Upper lobe of left lung (tissue), 6 donors: ENCODE data around the gene OR5T1. TPM values are rescaled to one million over a fixed set of nuclear protein-coding genes. Genes with fewer than 3 reads are reported as not detected.

Experiments
- ATAC-seq, 2 donors: fragments of 200-7000 bp; cut with Tn5 transposase; one replicate each; pipeline ENCODE4 v1.9.1; 2022; ENCODE audit warnings: mild to moderate bottlenecking in 2 of 2, moderate library complexity in 2 of 2; ENCODE audit not compliant: low FRiP score in 2 of 2
- DNase-seq, 2 donors: peaks; one replicate each; pipeline ENCODE4 v3.0.0-alpha.2; 2019 to 2020
- H3K27ac ChIP-seq, 4 donors: fragments of 200-600 bp; sonication (generic); one replicate each; pipeline ENCODE4 v1.5.1; 2016 to 2019
- H3K27me3 ChIP-seq, 4 donors: fragments of 200-600 bp; sonication (generic); one replicate each; pipeline ENCODE4 v1.5.1; 2017 to 2019
- H3K36me3 ChIP-seq, 4 donors: fragments of 200-600 bp; sonication (generic); one replicate each; pipeline ENCODE4 v1.5.1; 2016 to 2019
- H3K4me1 ChIP-seq, 4 donors: fragments of 200-600 bp; sonication (generic); one replicate each; pipeline ENCODE4 v1.5.1; 2018 to 2019
- H3K4me3 ChIP-seq, 4 donors: fragments of 200-600 bp; sonication (generic); one replicate each; pipeline ENCODE4 v1.5.1; 2017 to 2019; ENCODE audit warnings: mild to moderate bottlenecking in 2 of 4, moderate library complexity in 1 of 4
- H3K9me3 ChIP-seq, 4 donors: fragments of 200-600 bp; sonication (generic); one replicate each; pipeline ENCODE4 v1.5.1; 2018 to 2019
- CTCF ChIP-seq, 6 experiments: fragments of 450-650 bp in 4 of 6; fragments of 200-600 bp in 2 of 6; sonication (generic) in 2 of 6; IDR thresholded peaks; one replicate each; pipeline ENCODE4 v1.5.1; 2016 to 2019; ENCODE audit warnings: antibody characterized with exemption in 6 of 6
- EP300 ChIP-seq, 4 donors: sonication (generic); formaldehyde crosslinking; IDR thresholded peaks; one replicate each; pipeline ENCODE4 v1.5.1; 2017; ENCODE audit warnings: antibody characterized with exemption in 4 of 4, control low read depth in 2 of 4
- POLR2A ChIP-seq, 4 donors: fragments of 450-650 bp; IDR thresholded peaks; one replicate each; pipeline ENCODE4 v1.5.1; 2016 to 2017; ENCODE audit warnings: antibody characterized with exemption in 4 of 4, mild to moderate bottlenecking in 2 of 4
- POLR2AphosphoS5 ChIP-seq, 2 donors: sonication (generic); formaldehyde crosslinking; IDR thresholded peaks; one replicate each; pipeline ENCODE4 v1.5.1; 2017; ENCODE audit warnings: antibody characterized with exemption in 2 of 2
- WGBS, 2 donors: methylation state at CpG; one replicate each; pipeline ENCODE4 v1.1.5; 2017 to 2018; 5-methylcytosine and 5-hydroxymethylcytosine counted together
- total RNA-seq, 6 donors: library from RNA; depleted of rRNA in 4 of 6; stranded (reverse); fragments of >200 nt in 4 of 6; gene quantifications; one replicate each; pipeline versions ENCODE4 v1.1.0 to v1.2.1, GENCODE V29; 2016 to 2021
- donor health status: DM: no; HTN: no; CAD: no; lungs with moderate emphysema.
- donor health status: DM: no; HTN: yes; CAD: no; lungs with severe emphysema.

Gene OR5T1
- total RNA-seq, result not detected

- H3K4me1 ChIP-seq, result no peaks in the 10 kb centered on the region
- TF ChIP-seq POLR2A (IDR thresholded peaks at IDR 0.05), result no peak
- TF ChIP-seq POLR2AphosphoS5 (IDR thresholded peaks at IDR 0.05), result no peak
- TF ChIP-seq EP300 (IDR thresholded peaks at IDR 0.05), result no peak
- TF ChIP-seq CTCF (IDR thresholded peaks at IDR 0.05), result no peak
- no peak for DNase-seq
- H3K9me3 ChIP-seq, result no peaks in the 10 kb centered on the region
- H3K4me3 ChIP-seq, result no peak within 1 kb of the TSS
- no peaks in the 10 kb centered on the region for H3K36me3 ChIP-seq
- H3K27ac ChIP-seq, result no peak within 1 kb of the TSS
- H3K27me3 ChIP-seq, result no peaks in the 10 kb centered on the region
- no peak for ATAC-seq
Observed at GRCh38 chr11:56273854-56274253, at the start of gene OR5T1. Gene OR5T1, plus strand, starts transcription at chr11:56274154. Its CDS starts 1,485 bp downstream, at chr11:56275639.

- ATAC-seq, result no peak
- DNase-seq, result no peak
- no peaks in the 10 kb centered on the region for H3K4me1 ChIP-seq
- H3K36me3 ChIP-seq, result no peaks in the 10 kb centered on the region
- H3K9me3 ChIP-seq, result no peaks in the 10 kb centered on the region
- TF ChIP-seq EP300 (IDR thresholded peaks at IDR 0.05), result no peak
- no peak for TF ChIP-seq POLR2AphosphoS5 (IDR thresholded peaks at IDR 0.05)
- TF ChIP-seq POLR2A (IDR thresholded peaks at IDR 0.05), result no peak
- no peak for TF ChIP-seq CTCF (IDR thresholded peaks at IDR 0.05)
- no peaks in the 10 kb centered on the region for H3K27me3 ChIP-seq
- no peak within 1 kb of the TSS for H3K4me3 ChIP-seq
- H3K27ac ChIP-seq, result no peak within 1 kb of the TSS
- WGBS, 2 donors, result 49 to 62% methylated on average over 1 of the region's 1 CpG
Observed at GRCh38 chr11:56234155-56234554, 39.8 kb upstream of the OR5T1 start, which contains the start of gene OR5T2. Gene OR5T2, minus strand, starts transcription at chr11:56234255. Its CDS starts 1,193 bp downstream, at chr11:56233062.

- H3K27me3 ChIP-seq, result no peaks in the 10 kb centered on the region
- H3K9me3 ChIP-seq, result no peaks in the 10 kb centered on the region
- no peak for TF ChIP-seq EP300 (IDR thresholded peaks at IDR 0.05)
- TF ChIP-seq CTCF (IDR thresholded peaks at IDR 0.05), result no peak
- no peak for TF ChIP-seq POLR2A (IDR thresholded peaks at IDR 0.05)
- no peak within 1 kb of the TSS for H3K4me3 ChIP-seq
- H3K36me3 ChIP-seq, result no peaks in the 10 kb centered on the region
- no peak within 1 kb of the TSS for H3K27ac ChIP-seq
- ATAC-seq, result no peak
- no peak for DNase-seq
- no peaks in the 10 kb centered on the region for H3K4me1 ChIP-seq
Observed at GRCh38 chr11:56251954-56252353, 22.0 kb upstream of the OR5T1 start, which contains the start of gene OR5T3. Gene OR5T3, plus strand, starts transcription at chr11:56252254. Its CDS starts 0 bp downstream, at chr11:56252254.

- no peaks in the 10 kb centered on the region for H3K4me1 ChIP-seq
- ATAC-seq (no peak), DNase-seq (no peak)
- H3K27me3 ChIP-seq, result no peaks in the 10 kb centered on the region
- H3K27ac ChIP-seq, result no peak overlapping the region
- peaks cover 0 to 4% (median 0%) of the 10 kb centered on the region in 4 donors for H3K9me3 ChIP-seq
- H3K4me3 ChIP-seq, result no peak overlapping the region
- WGBS, 2 donors, result 71 to 73% methylated on average over 3 of the region's 3 CpGs
- TF ChIP-seq EP300 (IDR thresholded peaks at IDR 0.05), result no peak
- no peak for TF ChIP-seq CTCF (IDR thresholded peaks at IDR 0.05)
- no peak for TF ChIP-seq POLR2AphosphoS5 (IDR thresholded peaks at IDR 0.05)
- TF ChIP-seq POLR2A (IDR thresholded peaks at IDR 0.05), result no peak
- no peaks in the 10 kb centered on the region for H3K36me3 ChIP-seq
Observed at GRCh38 chr11:56271092-56271491, 2.9 kb upstream of the OR5T1 start.

GRCh38 chr11:56292154-56292553 lies 18.2 kb downstream of the OR5T1 start, which contains the start of gene OR8H1:
Gene OR8H1, minus strand, starts transcription at chr11:56292254. Its CDS starts 1,192 bp downstream, at chr11:56291062.
- TF ChIP-seq EP300 (IDR thresholded peaks at IDR 0.05), result no peak
- TF ChIP-seq POLR2A (IDR thresholded peaks at IDR 0.05), result no peak
- TF ChIP-seq POLR2AphosphoS5 (IDR thresholded peaks at IDR 0.05), result no peak
- TF ChIP-seq CTCF (IDR thresholded peaks at IDR 0.05), result no peak
- Histone ChIP-seq H3K36me3 (no peaks in the 10 kb centered on the region), H3K9me3 (no peaks in the 10 kb centered on the region), H3K4me1 (no peaks in the 10 kb centered on the region), H3K27me3 (no peaks in the 10 kb centered on the region), H3K27ac (no peak within 1 kb of the TSS), H3K4me3 (no peak within 1 kb of the TSS)
- 60 to 63% methylated on average over 2 of the region's 2 CpGs for WGBS, 2 donors
- DNase-seq (no peak), ATAC-seq (no peak)
